Stimulated activated CD8-positive, alpha-beta memory T cell treated with anti-CD3 and anti-CD28 coated beads, Interleukin-12 subunit alpha, Interleukin-12 subunit beta, amount 100 ng/mL, for 1 hour (primary cell): ENCODE results near the gene PCGF3.

Source experiments
- DNase-seq: peaks from one replicate; pipeline ENCODE4 v3.0.0-alpha.2; 2020; ENCODE audit warnings: low read depth

Gene PCGF3

GRCh38 chr4:784401-785331, 79.0 kb downstream of the PCGF3 start:
- no peak for DNase-seq

GRCh38 chr4:785332-786073, 79.9 kb downstream of the PCGF3 start:
- no peak for DNase-seq

GRCh38 chr4:786074-786741, 80.6 kb downstream of the PCGF3 start:
- no peak for DNase-seq

- no peak for DNase-seq
Observed at GRCh38 chr4:786861-787300, 81.2 kb downstream of the PCGF3 start.

- DNase-seq: no peak
Observed at GRCh38 chr4:787561-787981, 81.9 kb downstream of the PCGF3 start.

GRCh38 chr4:788006-788635, 82.5 kb downstream of the PCGF3 start:
- DNase-seq: no peak

- no peak for DNase-seq
Observed at GRCh38 chr4:788636-789297, 83.1 kb downstream of the PCGF3 start.

GRCh38 chr4:789571-790465, 84.2 kb downstream of the PCGF3 start:
- no peak for DNase-seq

- DNase-seq: no peak
Observed at GRCh38 chr4:790466-790820, 84.8 kb downstream of the PCGF3 start.

- DNase-seq: no peak
Observed at GRCh38 chr4:791252-791897, 85.7 kb downstream of the PCGF3 start.

- no peak for DNase-seq
Observed at GRCh38 chr4:791898-792625, 86.4 kb downstream of the PCGF3 start.

- DNase-seq: no peak
Observed at GRCh38 chr4:792626-793092, 87.0 kb downstream of the PCGF3 start.

- no peak for DNase-seq
Observed at GRCh38 chr4:793093-793861, 87.6 kb downstream of the PCGF3 start.

GRCh38 chr4:793941-794621, 88.4 kb downstream of the PCGF3 start:
- no peak for DNase-seq

GRCh38 chr4:794900-795725, 89.5 kb downstream of the PCGF3 start:
- no peak for DNase-seq

GRCh38 chr4:795726-796119, 90.1 kb downstream of the PCGF3 start:
- no peak for DNase-seq

- no peak for DNase-seq
Observed at GRCh38 chr4:796206-796605, 90.6 kb downstream of the PCGF3 start.
